Calu3 (cell line): ENCODE data around the gene DNAAF5. TPM values are rescaled to one million over a fixed set of nuclear protein-coding genes. Genes with fewer than 3 reads are reported as not detected.

ENCODE experiments used
- BruUV-seq: library from RNA; stranded (reverse); fragments of 400-500 nt; replicated peaks from 2 replicates; lab custom pipeline; 2021; lab: Mats Ljungman, UMichigan
- CTCF ChIA-PET: fragments of 300-600 bp; sonication (Branson Sonifier 250); formaldehyde crosslinking; loops from one replicate; lab custom pipeline; 2022; ENCODE audit warnings: antibody characterized with exemption; lab: Charles Lee
- DNase-seq: peaks from one replicate; pipeline ENCODE4 v3.0.0; 2022
- H3K27ac Mint-ChIP-seq: one replicate; pipeline ENCODE4 v1.8.0; 2022; ENCODE audit warnings: mixed read lengths; ENCODE audit not compliant: unreplicated experiment
- H3K27me3 Mint-ChIP-seq: one replicate; pipeline ENCODE4 v1.8.0; 2022; ENCODE audit warnings: mixed read lengths; ENCODE audit not compliant: unreplicated experiment
- H3K36me3 Mint-ChIP-seq: one replicate; pipeline ENCODE4 v1.8.0; 2022; ENCODE audit warnings: mild to moderate bottlenecking, moderate library complexity, mixed read lengths; ENCODE audit not compliant: insufficient read depth, unreplicated experiment
- H3K4me1 Mint-ChIP-seq: one replicate; pipeline ENCODE4 v1.8.0; 2022; ENCODE audit warnings: mild to moderate bottlenecking, low read depth, mixed read lengths; ENCODE audit not compliant: unreplicated experiment
- H3K4me3 Mint-ChIP-seq: one replicate; pipeline ENCODE4 v1.8.0; 2022; ENCODE audit warnings: mild to moderate bottlenecking, low read depth, moderate library complexity, mixed read lengths; ENCODE audit not compliant: unreplicated experiment
- H3K9me3 Mint-ChIP-seq: one replicate; pipeline ENCODE4 v1.8.0; 2022; ENCODE audit warnings: low read depth, mixed read lengths; ENCODE audit not compliant: unreplicated experiment
- CTCF ChIP-seq: fragments of 200-600 bp; IDR thresholded peaks from one replicate; pipeline ENCODE4 v1.8.0; 2022; ENCODE audit warnings: antibody characterized with exemption; ENCODE audit not compliant: unreplicated experiment
- intact Hi-C: fragments of 100-400 bp; cut with micrococcal nuclease; formaldehyde crosslinking; loops from one replicate; pipeline ENCODE4 v1.10.0; 2022; ENCODE audit not compliant: unreplicated experiment
- total RNA-seq: library from RNA; stranded (reverse); gene quantifications from 2 replicates; pipeline ENCODE4 v1.2.3, GENCODE V29; 2022

Gene DNAAF5
- total RNA-seq, 1 experiment from 2014 or later = 57.2 TPM

GRCh38 chr7:823649-824048 is 97.2 kb downstream of the DNAAF5 start:
- BruUV-seq = no TSS peak
- Mint-ChIP-seq H3K4me1 (peaks cover 47% of the 10 kb centered on the region), H3K36me3 (peaks cover 28% of the 10 kb centered on the region), H3K9me3 (peaks cover 3% of the 10 kb centered on the region), H3K27me3 (no peaks in the 10 kb centered on the region), H3K27ac (no peak overlapping the region), H3K4me3 (no peak overlapping the region)
- no peak for TF ChIP-seq CTCF
- intact Hi-C loops = no loop called here
- DNase-seq = no peak
- CTCF ChIA-PET = no interaction called here

- H3K4me1 Mint-ChIP-seq = peaks cover 45% of the 10 kb centered on the region
- H3K27ac Mint-ChIP-seq = no peak overlapping the region
- no TSS peak for BruUV-seq
Observed at GRCh38 chr7:824081-824480, 97.6 kb downstream of the DNAAF5 start.

GRCh38 chr7:824664-825063 is 98.2 kb downstream of the DNAAF5 start:
- intact Hi-C loops = no loop called here
- Mint-ChIP-seq H3K4me1 (peaks cover 40% of the 10 kb centered on the region), H3K27me3 (no peaks in the 10 kb centered on the region), H3K36me3 (peaks cover 25% of the 10 kb centered on the region), H3K4me3 (no peak overlapping the region), H3K27ac (no peak overlapping the region), H3K9me3 (no peaks in the 10 kb centered on the region)
- CTCF ChIA-PET = interaction anchor here (0.7 kb wide), 2 partner anchors 17 to 648 kb away, joined by 3 read pairs; no protein-coding TSS in a partner anchor
- no peak for DNase-seq
- no TSS peak for BruUV-seq
- TF ChIP-seq CTCF = no peak

More at GRCh38 chr7:824081-824480, 97.6 kb downstream of the DNAAF5 start:
- intact Hi-C loops = no loop called here
- DNase-seq = no peak
- Mint-ChIP-seq H3K36me3 (peaks cover 27% of the 10 kb centered on the region), H3K4me3 (no peak overlapping the region), H3K9me3 (peaks cover 2% of the 10 kb centered on the region), H3K27me3 (no peaks in the 10 kb centered on the region)
- TF ChIP-seq CTCF = no peak
- CTCF ChIA-PET = interaction anchor here (0.7 kb wide), 1 partner anchor 18 kb away, joined by 3 read pairs; no protein-coding TSS in a partner anchor

GRCh38 chr7:825386-825785 is 98.9 kb downstream of the DNAAF5 start:
- intact Hi-C loops = no loop called here
- CTCF ChIA-PET = interaction anchor here (0.7 kb wide), 1 partner anchor 649 kb away, joined by 3 read pairs; no protein-coding TSS in a partner anchor
- Mint-ChIP-seq H3K4me1 (peaks cover 42% of the 10 kb centered on the region), H3K36me3 (peaks cover 21% of the 10 kb centered on the region), H3K27ac (no peak overlapping the region), H3K9me3 (no peaks in the 10 kb centered on the region), H3K27me3 (no peaks in the 10 kb centered on the region), H3K4me3 (no peak overlapping the region)
- TF ChIP-seq CTCF = no peak
- DNase-seq = no peak
- BruUV-seq = no TSS peak
